K562 (cell line): ENCODE measurements around the gene HAPSTR1.

Experiments
- ETV6 ChIP-seq, 3 experiments: fragments of 150-350 bp in 1 of 3; sonication (generic) in 1 of 3; formaldehyde crosslinking in 1 of 3; IDR thresholded peaks; 2 replicates each; pipeline versions ENCODE4 v1.6.1 to v1.8.0; 2014 to 2022; ENCODE audit warnings: borderline replicate concordance in 2 of 3, low read depth in 2 of 3, antibody characterized with exemption in 1 of 3, low read length in 1 of 3, mild to moderate bottlenecking in 1 of 3, missing genetic modification reagents in 1 of 3
- EZH2 ChIP-seq: IDR thresholded peaks from 2 replicates; pipeline ENCODE4 v1.6.1; 2012; ENCODE audit warnings: low read depth, mild to moderate bottlenecking, inconsistent platforms, low read length, borderline replicate concordance
- MAFK ChIP-seq: IDR thresholded peaks from 2 replicates; pipeline ENCODE4 v1.6.1; 2011; ENCODE audit warnings: low read length, improper control_type of control experiment
- NONO ChIP-seq, 2 experiments: fragments of 200-400 bp in 1 of 2; fragments of 450-650 bp in 1 of 2; formaldehyde crosslinking in 1 of 2; IDR thresholded peaks; 2 replicates each; pipeline ENCODE4 v1.6.1; 2017; ENCODE audit warnings: low read depth in 2 of 2, mild to moderate bottlenecking in 2 of 2, moderate library complexity in 2 of 2, low read length in 1 of 2
- NR2C2 ChIP-seq, 2 experiments: fragments of 200-800 bp in 1 of 2; sonication (Bioruptor generic) in 1 of 2; sonication (generic) in 1 of 2; formaldehyde crosslinking in 1 of 2; IDR thresholded peaks; 2 replicates each; pipeline versions ENCODE4 v1.6.1 to v1.8.0; 2016 to 2022; ENCODE audit warnings: mild to moderate bottlenecking in 1 of 2, missing compliant biosample characterization in 1 of 2, missing genetic modification characterization in 1 of 2, missing genetic modification reagents in 1 of 2
- NRF1 ChIP-seq, 2 experiments: fragments of 450-650 bp; IDR thresholded peaks in 1 of 2; conservative IDR thresholded peaks in 1 of 2; 2 replicates each; pipeline ENCODE4 v1.6.1; 2014; ENCODE audit warnings: mild to moderate bottlenecking in 2 of 2
- POLR2AphosphoS5 ChIP-seq: IDR thresholded peaks from 2 replicates; pipeline ENCODE4 v1.6.1; 2011; ENCODE audit warnings: mild to moderate bottlenecking, low read depth, low read length, moderate library complexity; ENCODE audit not compliant: control insufficient read depth, insufficient read depth
- USF1 ChIP-seq: sonication (generic); formaldehyde crosslinking; IDR thresholded peaks from 2 replicates; pipeline ENCODE4 v1.9.0; 2022; ENCODE audit warnings: mild to moderate bottlenecking, missing genetic modification reagents
- YY1 ChIP-seq, 3 experiments: IDR thresholded peaks; 2 replicates each; pipeline ENCODE4 v1.6.1; 2011; ENCODE audit warnings: low read length in 2 of 3, mild to moderate bottlenecking in 2 of 3, moderate library complexity in 2 of 3, borderline replicate concordance in 1 of 3, control low read depth in 1 of 3, low read depth in 1 of 3; ENCODE audit not compliant: insufficient read depth in 3 of 3, insufficient replicate concordance in 2 of 3, control insufficient read depth in 1 of 3, insufficient read length in 1 of 3; ENCODE audit errors: extremely low read depth in 1 of 3
- ZNF217 ChIP-seq: sonication (generic); formaldehyde crosslinking; IDR thresholded peaks from 2 replicates; pipeline ENCODE4 v1.8.0; 2022; ENCODE audit warnings: mild to moderate bottlenecking, missing genetic modification reagents
- ZNF232 ChIP-seq: sonication (generic); formaldehyde crosslinking; IDR thresholded peaks from 2 replicates; pipeline ENCODE4 v1.8.0; 2022; ENCODE audit warnings: mild to moderate bottlenecking, missing genetic modification reagents
- ZNF384 ChIP-seq: IDR thresholded peaks from 2 replicates; pipeline ENCODE4 v1.6.1; 2012; ENCODE audit warnings: low read depth, low read length, improper control_type of control experiment
- TF ChIP-seq, protein P1 (sequence below), 3 experiments: IDR thresholded peaks in 2 of 3; conservative IDR thresholded peaks in 1 of 3; 2 replicates each; pipeline ENCODE4 v1.5.1; 2011 to 2012; ENCODE audit warnings: low read length in 3 of 3, mild to moderate bottlenecking in 3 of 3, control low read depth in 2 of 3, improper control_type of control experiment in 1 of 3, inconsistent platforms in 1 of 3, low read depth in 1 of 3, mixed read lengths in 1 of 3, moderate library complexity in 1 of 3; ENCODE audit not compliant: insufficient read depth in 2 of 3

DNA sequence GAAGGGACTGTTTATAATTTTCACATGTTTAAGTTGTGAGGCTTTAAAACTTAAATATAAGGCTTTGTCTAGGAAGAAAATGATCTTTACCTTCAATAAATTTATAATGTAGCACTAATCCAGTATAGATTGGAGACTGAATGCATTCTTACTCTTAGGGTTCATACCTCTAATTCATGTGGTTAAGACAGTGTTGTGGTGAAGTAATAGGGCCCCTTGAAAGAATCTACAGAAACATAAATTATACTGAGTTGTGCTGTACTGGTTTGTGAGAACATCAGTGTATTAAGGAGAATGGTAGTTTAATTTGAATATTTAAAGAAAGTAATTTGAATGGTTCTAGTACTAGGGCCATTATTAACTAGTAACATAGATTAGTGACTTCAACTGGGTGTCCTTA lies 13.7 kb downstream of the HAPSTR1 start:
- TF ChIP-seq USF1 (CRISPR knock-in tag) (no peak), NRF1 (conservative IDR thresholded peaks at IDR 0.05 in 1 of 2, IDR thresholded peaks at IDR 0.05 in 1 of 2) (no peak), ZNF217 (no peak), ZNF232 (CRISPR knock-in tag) (no peak), POLR2AphosphoS5 (no peak), EZH2 (no peak), ZNF384 (no peak), YY1 (IDR thresholded peaks at IDR 0.05; ENCODE audit: borderline replicate concordance in 1 of 3, control insufficient read depth in 1 of 3, extremely low read depth in 1 of 3, insufficient read depth in 3 of 3, insufficient read length in 1 of 3, insufficient replicate concordance in 2 of 3, low read depth in 1 of 3, low read length in 2 of 3) (no peak), MAFK (no peak), NONO (IDR thresholded peaks at IDR 0.05; ENCODE audit: low read depth in 2 of 2, low read length in 1 of 2) (no peak), NR2C2 (CRISPR knock-in tag; IDR thresholded peaks at IDR 0.05) (no peak), NR2C2 (tag; IDR thresholded peaks at IDR 0.05) (no peak), ETV6 (IDR thresholded peaks at IDR 0.05; ENCODE audit: borderline replicate concordance in 1 of 2, low read depth in 2 of 2, low read length in 1 of 2) (no peak), ETV6 (CRISPR knock-in tag; IDR thresholded peaks at IDR 0.05; ENCODE audit: borderline replicate concordance) (no peak)
- TF ChIP-seq, protein P1, sequence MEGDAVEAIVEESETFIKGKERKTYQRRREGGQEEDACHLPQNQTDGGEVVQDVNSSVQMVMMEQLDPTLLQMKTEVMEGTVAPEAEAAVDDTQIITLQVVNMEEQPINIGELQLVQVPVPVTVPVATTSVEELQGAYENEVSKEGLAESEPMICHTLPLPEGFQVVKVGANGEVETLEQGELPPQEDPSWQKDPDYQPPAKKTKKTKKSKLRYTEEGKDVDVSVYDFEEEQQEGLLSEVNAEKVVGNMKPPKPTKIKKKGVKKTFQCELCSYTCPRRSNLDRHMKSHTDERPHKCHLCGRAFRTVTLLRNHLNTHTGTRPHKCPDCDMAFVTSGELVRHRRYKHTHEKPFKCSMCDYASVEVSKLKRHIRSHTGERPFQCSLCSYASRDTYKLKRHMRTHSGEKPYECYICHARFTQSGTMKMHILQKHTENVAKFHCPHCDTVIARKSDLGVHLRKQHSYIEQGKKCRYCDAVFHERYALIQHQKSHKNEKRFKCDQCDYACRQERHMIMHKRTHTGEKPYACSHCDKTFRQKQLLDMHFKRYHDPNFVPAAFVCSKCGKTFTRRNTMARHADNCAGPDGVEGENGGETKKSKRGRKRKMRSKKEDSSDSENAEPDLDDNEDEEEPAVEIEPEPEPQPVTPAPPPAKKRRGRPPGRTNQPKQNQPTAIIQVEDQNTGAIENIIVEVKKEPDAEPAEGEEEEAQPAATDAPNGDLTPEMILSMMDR (IDR thresholded peaks at IDR 0.05 in 2 of 3, conservative IDR thresholded peaks at IDR 0.05 in 1 of 3; ENCODE audit: insufficient read depth in 2 of 3, low read depth in 1 of 3, low read length in 3 of 3), result no peak
